ENCODE data around the gene PAH. TPM values are rescaled to one million over a fixed set of nuclear protein-coding genes. Genes with fewer than 3 reads are reported as not detected.

Gene PAH
- polyA plus RNA-seq, 2 of the 4 experiments (the other 2 are of a cell fraction): not detected

DNA sequence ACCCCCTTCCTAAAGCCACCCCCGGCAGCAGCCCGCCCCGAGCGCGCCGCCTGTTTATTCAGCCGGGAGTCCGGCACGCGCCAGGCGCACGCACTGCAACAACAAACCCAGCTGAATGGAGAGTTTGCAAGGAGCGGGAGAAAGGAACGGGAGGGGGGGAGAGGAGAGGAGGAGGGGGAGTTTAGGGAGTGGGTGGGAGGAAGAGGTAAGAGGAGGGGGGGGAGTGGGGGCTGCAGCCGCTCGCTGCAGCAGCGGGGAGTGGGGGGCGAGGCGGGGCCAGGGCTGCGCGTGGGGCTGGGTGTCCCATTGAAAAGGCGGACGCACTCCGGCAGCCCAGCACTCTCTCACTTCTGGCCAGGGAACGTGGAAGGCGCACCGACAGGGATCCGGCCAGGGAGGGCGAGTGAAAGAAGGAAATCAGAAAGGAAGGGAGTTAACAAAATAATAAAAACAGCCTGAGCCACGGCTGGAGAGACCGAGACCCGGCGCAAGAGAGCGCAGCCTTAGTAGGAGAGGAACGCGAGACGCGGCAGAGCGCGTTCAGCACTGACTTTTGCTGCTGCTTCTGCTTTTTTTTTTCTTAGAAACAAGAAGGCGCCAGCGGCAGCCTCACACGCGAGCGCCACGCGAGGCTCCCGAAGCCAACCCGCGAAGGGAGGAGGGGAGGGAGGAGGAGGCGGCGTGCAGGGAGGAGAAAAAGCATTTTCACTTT is 40.5 kb upstream of the PAH start, which contains the start of gene ASCL1:
ASCL1 (plus strand) TSS at position 336 of the 712 bp plus-strand sequence. CDS start 571 bp downstream, outside the sequence.
- ChIA-PET POLR2A (no interaction called here), CTCF (interaction anchor here (1.4 to 3.8 kb wide), 2 partner anchors 591 kb away, joined by 5 to 11 read pairs; no protein-coding TSS in a partner anchor)
- FAIRE-seq: no peak
- 1% methylated on average over 33 of the region's 52 CpGs for WGBS (ENCODE audit: missing lambda C conversion rate)
- ATAC-seq: peak; percentile 25 to 66; a peak in 3 of 6 replicates
- DNase-seq (ENCODE audit: low read depth in 1 of 2, low spot score in 1 of 2): peak in 1 of 2 experiments; percentile 48
- H3K9me3 ChIP-seq: no peaks in the 10 kb centered on the region
- peak within 1 kb of the TSS; percentile 53 for H3K4me3 ChIP-seq
- H3K4me1 ChIP-seq: no peaks in the 10 kb centered on the region
- TF ChIP-seq E2F6 (IDR thresholded peaks at IDR 0.05; ENCODE audit: borderline replicate concordance, low read depth) (peak; percentile 54; the same call in 1 of the 2 replicates), FOSL2 (IDR thresholded peaks at IDR 0.05) (no peak), FOSL2 (CRISPR knock-in tag; IDR thresholded peaks at IDR 0.05) (no peak), HDAC2 (IDR thresholded peaks at IDR 0.05) (peak; percentile 74; the same call in 1 of the 2 replicates), MAX (IDR thresholded peaks at IDR 0.05) (peak; percentile 50)
- H3K27ac ChIP-seq: no peak within 1 kb of the TSS
- H3K4me2 ChIP-seq: peak within 1 kb of the TSS; percentile 100

DNA sequence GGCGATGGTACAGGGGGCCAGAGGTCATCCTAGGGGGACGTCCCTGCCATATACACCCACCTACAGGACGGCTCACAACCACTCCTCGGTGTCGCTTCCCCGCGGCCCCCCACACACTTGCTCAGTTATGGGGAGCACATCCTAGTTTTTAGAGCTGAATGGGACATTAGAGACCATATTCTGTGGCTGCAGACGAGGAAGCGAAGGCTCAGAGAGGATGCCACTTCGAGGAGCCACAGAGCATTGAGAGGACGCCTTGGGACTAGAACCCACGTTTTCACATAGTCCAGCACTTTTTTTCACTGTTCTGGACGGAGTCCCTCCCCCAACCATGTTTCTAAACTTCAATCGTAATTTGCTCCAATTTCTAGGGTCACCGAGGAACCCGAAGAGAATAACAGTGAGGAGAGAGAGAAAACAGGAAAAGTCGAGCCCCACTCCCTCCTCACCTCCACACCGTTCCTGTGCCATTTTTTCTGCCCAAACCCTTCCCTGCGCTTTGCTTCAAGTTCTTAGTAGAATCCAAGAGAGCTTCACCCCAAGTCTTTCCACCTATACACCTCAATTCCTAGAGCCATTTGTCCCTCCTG is 39.8 kb upstream of the PAH start:
- no peaks in the 10 kb centered on the region for H3K9me3 ChIP-seq
- H3K27ac ChIP-seq: no peak overlapping the region
- H3K4me3 ChIP-seq: peak overlapping the region; percentile 53
- H3K4me2 ChIP-seq: peak overlapping the region; percentile 100
- no peak for FAIRE-seq
- CTCF ChIA-PET: interaction anchor here (1.4 kb wide), 1 partner anchor 592 kb away, joined by 5 read pairs; no protein-coding TSS in a partner anchor
- no peaks in the 10 kb centered on the region for H3K4me1 ChIP-seq
- TF ChIP-seq RFX5 (IDR thresholded peaks at IDR 0.05): no peak
- TF ChIP-seq NR3C1 (IDR thresholded peaks at IDR 0.05): no peak
- ATAC-seq: peak in 1 of 2 experiments; percentile 6; a peak in 1 of 6 replicates
- POLR2A ChIA-PET: no interaction called here
- 22% methylated on average over 19 of the region's 19 CpGs for WGBS (ENCODE audit: missing lambda C conversion rate)
- DNase-seq (ENCODE audit: low read depth in 1 of 2, low spot score in 1 of 2): no peak

DNA sequence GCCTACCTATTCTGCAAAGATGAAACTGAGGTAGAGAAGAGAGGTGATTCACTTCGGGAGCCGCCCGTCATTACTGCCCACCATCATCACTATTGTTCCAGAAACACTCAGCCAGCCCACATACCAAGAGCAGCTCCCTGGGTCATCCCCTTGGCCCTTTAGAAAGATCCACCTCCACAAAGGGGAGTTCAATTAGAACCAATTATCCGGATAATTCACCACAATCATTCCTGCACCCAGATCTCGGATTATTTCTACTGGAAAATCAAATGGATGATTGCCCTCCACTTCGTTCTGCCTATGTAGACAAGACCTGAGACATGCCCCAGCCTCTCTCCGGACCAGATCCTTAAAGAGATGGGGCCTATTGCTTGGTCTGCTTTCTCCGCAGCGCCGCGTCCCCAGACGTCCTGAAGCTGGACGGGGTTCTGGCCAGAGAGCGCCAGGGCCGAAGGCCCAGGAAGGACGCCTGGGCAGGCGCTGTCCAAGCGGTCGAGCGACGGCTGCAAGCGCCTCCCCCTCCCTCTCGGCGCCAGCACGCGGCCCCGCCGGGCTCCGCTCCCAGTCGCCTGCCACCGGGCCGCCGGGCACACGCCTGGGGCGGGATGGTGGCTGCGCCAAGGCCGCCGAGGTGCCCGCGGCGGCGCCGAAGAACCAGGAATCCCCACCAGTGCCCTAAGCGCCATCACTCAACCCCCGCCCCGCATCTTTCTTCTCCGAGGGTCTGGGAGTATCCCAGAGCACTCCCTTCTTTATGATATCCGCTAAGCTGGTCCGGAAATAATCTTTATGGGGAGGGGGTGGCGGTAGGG is 39.1 kb upstream of the PAH start:
- no peak for ATAC-seq
- CTCF ChIA-PET: interaction anchor here (1.1 to 1.4 kb wide), 2 partner anchors 73 to 592 kb away, joined by 4 to 5 read pairs; no protein-coding TSS in a partner anchor
- H3K4me1 ChIP-seq: no peaks in the 10 kb centered on the region

More for the DNA sequence above, 39.1 kb upstream of the PAH start:
- no peak overlapping the region for H3K4me2 ChIP-seq
- no peak for DNase-seq (ENCODE audit: low read depth in 1 of 2, low spot score in 1 of 2)
- TF ChIP-seq CHD2 (IDR thresholded peaks at IDR 0.05; ENCODE audit: low read length, partially characterized antibody): no peak
- TF ChIP-seq, protein P1, sequence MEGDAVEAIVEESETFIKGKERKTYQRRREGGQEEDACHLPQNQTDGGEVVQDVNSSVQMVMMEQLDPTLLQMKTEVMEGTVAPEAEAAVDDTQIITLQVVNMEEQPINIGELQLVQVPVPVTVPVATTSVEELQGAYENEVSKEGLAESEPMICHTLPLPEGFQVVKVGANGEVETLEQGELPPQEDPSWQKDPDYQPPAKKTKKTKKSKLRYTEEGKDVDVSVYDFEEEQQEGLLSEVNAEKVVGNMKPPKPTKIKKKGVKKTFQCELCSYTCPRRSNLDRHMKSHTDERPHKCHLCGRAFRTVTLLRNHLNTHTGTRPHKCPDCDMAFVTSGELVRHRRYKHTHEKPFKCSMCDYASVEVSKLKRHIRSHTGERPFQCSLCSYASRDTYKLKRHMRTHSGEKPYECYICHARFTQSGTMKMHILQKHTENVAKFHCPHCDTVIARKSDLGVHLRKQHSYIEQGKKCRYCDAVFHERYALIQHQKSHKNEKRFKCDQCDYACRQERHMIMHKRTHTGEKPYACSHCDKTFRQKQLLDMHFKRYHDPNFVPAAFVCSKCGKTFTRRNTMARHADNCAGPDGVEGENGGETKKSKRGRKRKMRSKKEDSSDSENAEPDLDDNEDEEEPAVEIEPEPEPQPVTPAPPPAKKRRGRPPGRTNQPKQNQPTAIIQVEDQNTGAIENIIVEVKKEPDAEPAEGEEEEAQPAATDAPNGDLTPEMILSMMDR (IDR thresholded peaks at IDR 0.05): no peak
- no peak for TF ChIP-seq EHMT2 (IDR thresholded peaks at IDR 0.05; ENCODE audit: low read depth)
- TF ChIP-seq KDM1A (IDR thresholded peaks at IDR 0.05; ENCODE audit: low read depth): no peak
- no peak for TF ChIP-seq MYC (IDR thresholded peaks at IDR 0.05; ENCODE audit: borderline replicate concordance, low read length)
- TF ChIP-seq EHF (CRISPR knock-in tag; IDR thresholded peaks at IDR 0.05): no peak
- TF ChIP-seq HOXB13 (CRISPR knock-in tag; IDR thresholded peaks at IDR 0.05; ENCODE audit: low read depth): no peak
- no peak for TF ChIP-seq MAX (IDR thresholded peaks at IDR 0.05)
- no peak for TF ChIP-seq BHLHE40 (IDR thresholded peaks at IDR 0.05; ENCODE audit: low read depth, low read length)
- no peak for TF ChIP-seq ZSCAN20 (CRISPR knock-in tag; IDR thresholded peaks at IDR 0.05)
- no peak for TF ChIP-seq PBX3 (IDR thresholded peaks at IDR 0.05)
- no peak for TF ChIP-seq ZNF302 (CRISPR knock-in tag; IDR thresholded peaks at IDR 0.05)
- no peak for TF ChIP-seq HOXB5 (CRISPR knock-in tag; IDR thresholded peaks at IDR 0.05)
- TF ChIP-seq JUNB (IDR thresholded peaks at IDR 0.05): no peak
- TF ChIP-seq EP300 (IDR thresholded peaks at IDR 0.05): no peak
- no peak for TF ChIP-seq ELK1 (IDR thresholded peaks at IDR 0.05; ENCODE audit: low read depth, low read length)
- no peak for TF ChIP-seq HOXA7 (CRISPR knock-in tag; IDR thresholded peaks at IDR 0.05)
- POLR2A ChIA-PET: no interaction called here
- 33% methylated on average over 32 of the region's 50 CpGs for WGBS (ENCODE audit: missing lambda C conversion rate)
- no peak overlapping the region for H3K27ac ChIP-seq
- H3K4me3 ChIP-seq: no peak overlapping the region
- H3K9me3 ChIP-seq: no peaks in the 10 kb centered on the region
- FAIRE-seq: no peak
